Measurements from ENCODE around the gene ARFIP1. TPM values are rescaled to one million over a fixed set of nuclear protein-coding genes. Genes with fewer than 3 reads are reported as not detected.

The ARFIP1 gene
- total RNA-seq, 4 donors from 2014 or later: 26.3 to 36.1 (median 30.6) TPM

- H3K27ac ChIP-seq (replicated peaks in 1 of 4): no peak overlapping the region
- DNase-seq (ENCODE audit: extremely low spot score): no peak
- no peak overlapping the region for H3K4me3 ChIP-seq
- H3K4me1 ChIP-seq: no peaks in the 10 kb centered on the region
- no peaks in the 10 kb centered on the region for H3K27me3 ChIP-seq
- no peaks in the 10 kb centered on the region for H3K9me3 ChIP-seq
- TF ChIP-seq POLR2AphosphoS5 (IDR thresholded peaks at IDR 0.05) (no peak), CTCF (IDR thresholded peaks at IDR 0.05) (no peak), POLR2A (IDR thresholded peaks at IDR 0.05; ENCODE audit: low read depth) (no peak), EP300 (IDR thresholded peaks at IDR 0.05) (no peak)
- H3K36me3 ChIP-seq: peaks cover 0 to 3% (median 0%) of the 10 kb centered on the region in 4 donors
- intact Hi-C loops (cut with DNase I): no loop called here
Observed at GRCh38 chr4:152921284-152921683, 141.5 kb downstream of the ARFIP1 start.

GRCh38 chr4:152925851-152926250 is 146.1 kb downstream of the ARFIP1 start:
- Histone ChIP-seq H3K27ac (replicated peaks in 1 of 4) (no peak overlapping the region), H3K9me3 (no peaks in the 10 kb centered on the region), H3K27me3 (no peaks in the 10 kb centered on the region), H3K36me3 (no peaks in the 10 kb centered on the region), H3K4me3 (no peak overlapping the region), H3K4me1 (no peaks in the 10 kb centered on the region)
- WGBS: 90% methylated on average over 1 of the region's 1 CpG
- intact Hi-C loops (cut with DNase I): no loop called here
- DNase-seq (ENCODE audit: extremely low spot score): no peak
- TF ChIP-seq CTCF (IDR thresholded peaks at IDR 0.05) (no peak), POLR2AphosphoS5 (IDR thresholded peaks at IDR 0.05) (no peak), POLR2A (IDR thresholded peaks at IDR 0.05; ENCODE audit: low read depth) (no peak), EP300 (IDR thresholded peaks at IDR 0.05) (no peak)

- no peaks in the 10 kb centered on the region for H3K9me3 ChIP-seq
- no peak overlapping the region for H3K4me3 ChIP-seq
- TF ChIP-seq POLR2A (IDR thresholded peaks at IDR 0.05; ENCODE audit: low read depth): no peak
- no peak for TF ChIP-seq EP300 (IDR thresholded peaks at IDR 0.05)
- TF ChIP-seq CTCF (IDR thresholded peaks at IDR 0.05): no peak
- no peak for TF ChIP-seq POLR2AphosphoS5 (IDR thresholded peaks at IDR 0.05)
- H3K27me3 ChIP-seq: no peaks in the 10 kb centered on the region
- no peak overlapping the region for H3K27ac ChIP-seq (replicated peaks in 1 of 4)
- no peaks in the 10 kb centered on the region for H3K4me1 ChIP-seq
- DNase-seq (ENCODE audit: extremely low spot score): peak; percentile 57
- 86% methylated on average over 4 of the region's 4 CpGs for WGBS
- intact Hi-C loops (cut with DNase I): no loop called here
- H3K36me3 ChIP-seq: no peaks in the 10 kb centered on the region
Observed at GRCh38 chr4:152926959-152927358, 147.2 kb downstream of the ARFIP1 start.

GRCh38 chr4:152927737-152928136 is 148.0 kb downstream of the ARFIP1 start:
- H3K27me3 ChIP-seq: no peaks in the 10 kb centered on the region
- no peak overlapping the region for H3K27ac ChIP-seq (replicated peaks in 1 of 4)
- DNase-seq (ENCODE audit: extremely low spot score): no peak
- WGBS: 94% methylated on average over 3 of the region's 3 CpGs
- no peak for TF ChIP-seq EP300 (IDR thresholded peaks at IDR 0.05)
- TF ChIP-seq CTCF (IDR thresholded peaks at IDR 0.05): no peak
- TF ChIP-seq POLR2AphosphoS5 (IDR thresholded peaks at IDR 0.05): no peak
- no peak for TF ChIP-seq POLR2A (IDR thresholded peaks at IDR 0.05; ENCODE audit: low read depth)
- H3K36me3 ChIP-seq: no peaks in the 10 kb centered on the region
- intact Hi-C loops (cut with DNase I): no loop called here
- H3K9me3 ChIP-seq: no peaks in the 10 kb centered on the region
- no peak overlapping the region for H3K4me3 ChIP-seq
- no peaks in the 10 kb centered on the region for H3K4me1 ChIP-seq

GRCh38 chr4:152928286-152928685 is 148.5 kb downstream of the ARFIP1 start:
- no peak for DNase-seq (ENCODE audit: extremely low spot score)
- intact Hi-C loops (cut with DNase I): no loop called here
- H3K36me3 ChIP-seq: no peaks in the 10 kb centered on the region
- no peaks in the 10 kb centered on the region for H3K4me1 ChIP-seq
- H3K27me3 ChIP-seq: no peaks in the 10 kb centered on the region
- no peak overlapping the region for H3K27ac ChIP-seq (replicated peaks in 1 of 4)
- no peaks in the 10 kb centered on the region for H3K9me3 ChIP-seq
- H3K4me3 ChIP-seq: no peak overlapping the region
- 94% methylated on average over 4 of the region's 4 CpGs for WGBS
- TF ChIP-seq POLR2A (IDR thresholded peaks at IDR 0.05; ENCODE audit: low read depth): no peak
- TF ChIP-seq EP300 (IDR thresholded peaks at IDR 0.05): no peak
- TF ChIP-seq CTCF (IDR thresholded peaks at IDR 0.05): no peak
- TF ChIP-seq POLR2AphosphoS5 (IDR thresholded peaks at IDR 0.05): no peak
